HTR-8/SVneo (cell line): ENCODE data around the gene DSCAM.
"Not testable (repeated sequence)": the region's sequence is repeated elsewhere in the genome, so short reads cannot be mapped to it uniquely, and the experiment has no call there.

Experiments used
- DNase-seq: peaks from one replicate; pipeline ENCODE4 v3.0.0; 2011; ENCODE audit warnings: low spot score, mixed read lengths; ENCODE audit not compliant: insufficient read length
- FAIRE-seq: peaks from 2 replicates; lab custom pipeline; 2011; peaks lifted over from hg19 to GRCh38; lab: Jason Lieb, UNC

DSCAM gene

DNA sequence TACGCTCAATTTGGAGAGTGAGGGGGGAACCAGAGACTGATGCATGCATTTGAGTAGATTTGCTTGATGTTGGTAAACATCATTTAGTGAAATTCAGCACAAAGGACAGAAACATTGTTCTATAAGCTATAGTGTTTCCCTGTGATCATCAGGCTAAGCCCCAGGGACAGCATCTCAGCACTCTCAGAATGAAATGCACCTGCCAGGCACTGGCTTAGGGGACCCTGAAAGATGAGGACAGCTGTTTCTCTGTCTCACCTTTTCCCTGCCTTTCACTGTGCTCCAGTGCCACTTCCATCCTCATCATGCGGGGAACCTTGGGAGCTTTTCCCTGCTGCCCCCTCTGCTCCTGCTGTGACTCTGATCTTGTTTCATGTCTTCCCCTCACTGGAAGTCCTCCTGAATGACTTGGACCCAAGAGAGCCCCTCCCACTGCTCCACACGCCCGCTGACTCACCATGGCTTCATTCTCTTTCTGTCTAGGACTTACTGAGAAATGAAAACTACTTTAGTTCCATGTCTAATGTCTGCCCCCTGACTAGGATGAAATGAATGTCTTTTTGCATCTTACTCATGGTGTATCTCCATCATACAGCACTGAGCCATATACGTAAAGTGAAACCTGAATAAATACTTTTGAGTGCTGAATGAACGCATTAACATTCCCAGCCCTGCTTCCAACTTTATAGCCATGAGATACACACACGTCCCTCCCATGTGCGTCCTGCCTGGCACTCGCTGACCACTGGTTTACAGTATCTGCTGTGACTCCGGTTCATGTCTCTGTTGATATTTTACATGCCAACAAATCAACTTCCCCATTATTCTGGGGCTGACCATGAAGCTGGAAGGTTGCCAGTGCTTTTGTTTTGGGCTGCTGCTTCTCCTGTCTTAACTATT lies 797.7 kb downstream of the DSCAM start:
- DNase-seq (no peak), FAIRE-seq (no peak)

DNA sequence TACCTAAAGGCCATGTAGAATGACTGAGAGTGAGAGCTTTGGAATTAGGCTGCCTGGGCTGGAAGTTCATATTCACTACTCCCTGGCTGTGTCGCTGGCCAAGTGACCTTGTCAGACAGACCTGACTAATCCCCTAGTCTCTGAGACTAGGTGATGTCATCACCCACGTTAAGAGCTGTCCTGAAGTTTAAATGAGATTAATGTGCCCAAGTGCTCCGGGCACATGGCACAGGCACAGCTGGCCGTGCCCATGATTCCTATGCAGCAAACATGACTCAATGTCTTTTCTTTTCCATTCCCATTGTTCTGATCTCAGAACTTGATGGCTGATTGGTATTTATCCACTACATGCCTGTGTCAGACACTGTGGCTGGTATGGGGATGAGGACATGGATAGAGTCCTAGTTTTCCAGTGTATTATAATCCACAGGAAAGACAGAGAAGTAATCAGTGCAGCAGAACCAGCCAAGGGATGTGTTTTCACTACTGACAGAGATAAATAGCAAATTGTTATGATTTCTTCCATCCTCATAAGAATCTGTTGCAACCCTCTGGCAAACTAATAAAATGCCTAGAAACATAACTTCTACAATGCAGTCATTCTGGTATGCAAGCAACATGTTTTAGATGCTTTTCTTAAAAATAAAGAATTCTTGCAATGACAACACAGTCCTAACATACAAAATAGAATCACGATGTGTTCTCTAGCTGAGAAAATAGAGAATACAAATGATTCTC lies 798.8 kb downstream of the DSCAM start:
- no peak for FAIRE-seq

DNA sequence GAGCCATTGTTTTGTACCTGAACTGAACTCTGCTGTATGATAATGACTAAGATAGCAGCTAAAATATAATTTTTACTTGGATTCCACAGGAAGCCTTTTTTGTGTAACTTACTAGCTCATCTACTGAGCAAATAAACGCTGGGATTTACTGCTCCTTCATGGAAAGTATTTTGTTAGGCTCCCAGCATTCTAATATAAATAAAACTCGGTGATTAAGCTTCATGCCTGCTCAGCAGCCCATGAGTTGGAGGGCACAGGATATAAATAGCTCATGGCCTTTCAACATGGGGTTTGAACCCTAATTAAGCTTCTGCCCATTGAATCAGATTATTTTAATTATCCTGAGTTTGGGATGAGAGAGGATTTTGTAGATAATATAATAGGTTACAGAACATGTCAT lies 799.7 kb downstream of the DSCAM start:
- FAIRE-seq: no peak
- DNase-seq: no peak

More for the DNA sequence above, 798.8 kb downstream of the DSCAM start:
- DNase-seq: no peak

DNA sequence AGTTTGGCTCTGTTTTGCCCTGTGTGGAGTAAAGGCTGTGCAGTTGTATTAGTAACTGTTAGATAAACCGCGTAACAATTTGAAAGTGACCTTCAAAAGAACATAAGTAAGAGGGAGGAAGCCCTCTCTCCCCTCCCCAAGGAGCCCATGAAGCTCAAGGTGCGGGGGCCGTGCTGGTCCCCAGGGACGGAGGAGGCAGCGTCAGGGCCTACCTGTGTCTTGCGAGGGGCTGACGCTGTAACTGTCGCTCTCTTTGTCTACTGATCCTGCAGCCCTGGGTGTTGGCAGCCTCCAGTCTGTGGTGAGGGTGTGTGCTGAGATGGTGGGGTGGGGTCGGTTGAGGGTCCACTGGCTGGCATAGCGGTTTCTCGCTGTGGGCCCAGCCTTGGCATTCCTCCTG lies 803.1 kb downstream of the DSCAM start:
- FAIRE-seq (no peak), DNase-seq (no peak)

DNA sequence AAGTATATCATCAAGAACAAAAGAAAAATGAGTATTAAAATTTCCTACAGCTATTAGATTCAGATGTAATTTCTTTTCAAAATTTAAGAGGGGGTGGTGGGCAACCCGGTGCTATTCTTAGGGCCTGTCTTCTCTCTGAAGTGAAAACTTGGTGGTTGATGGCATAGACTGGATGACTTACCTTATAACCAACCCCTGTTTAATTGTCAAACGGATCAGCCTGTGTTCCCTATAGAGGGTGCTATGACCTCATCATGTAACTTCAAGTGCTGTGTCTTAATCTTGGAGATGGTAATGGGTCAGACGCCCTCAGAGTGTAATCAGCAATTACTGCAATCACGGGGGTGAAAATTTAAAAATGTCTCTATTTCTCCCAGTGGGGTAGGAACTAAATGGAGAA lies 803.5 kb downstream of the DSCAM start:
- DNase-seq: no peak
- FAIRE-seq: no peak

DNA sequence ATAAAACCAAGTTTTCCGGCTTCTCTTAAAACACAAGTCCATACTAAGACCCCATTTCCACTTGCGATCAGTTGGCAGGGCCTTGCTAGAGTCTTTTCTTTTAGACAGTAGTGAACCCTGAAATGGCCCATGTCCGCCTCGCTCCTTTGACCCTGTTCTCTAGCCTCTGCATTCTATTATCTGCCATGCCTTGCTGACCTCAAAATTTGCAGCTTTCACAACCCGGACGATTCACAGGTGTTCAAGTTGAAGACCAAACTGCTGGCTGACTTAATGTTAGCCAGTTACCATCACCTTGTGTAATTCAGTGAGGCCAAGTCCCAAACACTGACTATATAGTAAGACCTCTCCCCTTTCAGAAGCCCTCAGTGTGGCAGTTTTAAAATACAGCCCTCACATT lies 805.5 kb downstream of the DSCAM start:
- no peak for DNase-seq
- no peak for FAIRE-seq

DNA sequence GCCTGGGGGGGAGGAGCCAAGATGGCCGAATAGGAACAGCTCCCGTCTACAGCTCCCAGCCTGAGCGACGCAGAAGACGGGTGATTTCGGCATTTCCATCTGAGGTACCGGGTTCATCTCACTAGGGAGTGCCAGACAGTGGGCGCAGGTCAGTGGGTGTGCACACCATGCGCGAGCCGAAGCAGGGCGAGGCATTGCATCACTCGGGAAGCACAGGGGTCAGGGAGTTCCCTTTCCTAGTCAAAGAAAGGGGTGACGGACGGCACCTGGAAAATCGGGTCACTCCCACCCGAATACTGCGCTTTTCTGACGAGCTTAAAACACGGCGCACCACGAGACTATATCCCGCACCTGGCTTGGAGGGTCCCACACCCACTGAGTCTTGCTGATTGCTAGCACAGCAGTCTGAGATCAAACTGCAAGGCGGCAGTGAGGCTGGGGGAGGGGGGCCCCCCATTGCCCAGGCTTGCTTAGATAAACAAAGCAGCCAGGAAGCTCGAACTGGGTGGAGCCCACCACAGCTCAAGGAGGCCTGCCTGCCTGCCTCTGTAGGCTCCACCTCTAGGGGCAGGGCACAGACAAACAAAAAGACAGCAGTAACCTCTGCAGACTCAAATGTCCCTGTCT lies 813.7 kb downstream of the DSCAM start:
- FAIRE-seq, DNase-seq: not testable (repeated sequence)

DNA sequence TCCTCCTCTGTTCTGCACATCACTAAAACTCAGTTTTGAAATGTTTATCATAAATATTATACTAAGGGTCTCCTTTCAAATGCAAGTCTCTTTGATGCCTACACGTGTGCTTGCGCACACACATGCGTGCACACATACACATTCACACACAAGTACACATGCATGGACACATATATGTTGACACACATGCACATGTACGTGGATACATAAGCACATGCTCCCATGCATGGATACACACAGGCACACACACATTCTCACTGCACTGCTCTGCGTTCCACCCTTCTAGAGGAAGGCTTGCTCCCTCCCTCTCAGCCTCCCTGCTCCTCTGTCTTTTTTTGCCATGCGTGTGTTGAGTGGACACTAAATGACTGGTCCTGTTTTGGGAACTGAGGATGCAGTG lies 817.1 kb downstream of the DSCAM start:
- FAIRE-seq (no peak), DNase-seq (no peak)

DNA sequence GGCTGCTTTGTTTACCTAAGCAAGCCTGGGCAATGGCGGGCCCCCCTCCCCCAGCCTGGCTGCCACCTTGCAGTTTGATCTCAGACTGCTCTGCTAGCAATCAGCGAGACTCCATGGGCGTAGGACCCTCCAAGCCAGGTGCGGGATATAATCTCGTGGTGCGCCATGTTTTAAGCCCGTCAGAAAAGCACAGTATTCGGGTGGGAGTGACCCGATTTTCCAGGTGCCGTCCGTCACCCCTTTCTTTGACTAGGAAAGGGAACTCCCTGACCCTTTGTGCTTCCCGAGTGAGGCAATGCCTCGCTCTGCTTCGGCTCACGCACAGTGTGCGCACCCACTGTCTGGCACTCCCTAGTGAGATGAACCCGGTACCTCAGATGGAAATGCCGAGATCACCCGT lies 818.6 kb downstream of the DSCAM start:
- not testable (repeated sequence) for DNase-seq, FAIRE-seq

DNA sequence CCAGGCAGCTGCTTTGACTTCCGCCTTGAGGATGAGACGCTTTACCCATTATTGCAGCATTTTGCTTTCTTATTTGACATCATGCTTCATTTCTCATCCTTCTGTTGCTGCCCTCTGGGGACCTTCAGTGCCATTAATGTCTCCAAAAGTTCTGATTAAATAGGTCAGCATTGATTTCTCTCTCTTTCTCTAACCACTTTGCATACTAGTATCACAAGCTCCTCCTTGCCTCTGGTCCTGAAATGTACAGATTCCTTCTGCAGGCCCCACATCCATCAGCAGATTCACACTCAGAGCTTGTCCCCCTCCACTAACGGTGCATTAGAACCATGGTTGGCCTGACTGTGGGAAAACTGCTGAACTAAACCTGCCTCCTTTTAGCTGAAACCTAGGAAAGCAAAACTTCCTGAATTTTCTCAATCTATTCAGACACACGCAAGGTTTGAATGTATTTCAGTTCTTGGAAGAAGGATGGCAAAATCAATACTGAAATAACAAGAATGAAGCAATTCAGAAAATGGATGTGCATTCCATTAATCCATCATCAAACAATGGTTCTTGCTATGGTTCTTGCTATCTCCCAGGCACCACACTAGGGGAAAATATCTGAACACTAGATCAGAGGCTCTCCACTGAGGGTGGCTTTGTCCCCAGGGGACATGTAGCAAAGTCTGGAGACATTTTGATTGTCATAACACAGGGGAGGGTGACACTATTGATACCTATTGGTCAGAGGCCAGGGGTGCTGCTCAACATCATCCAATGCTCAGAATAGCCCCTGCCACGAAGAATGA lies 825.2 kb downstream of the DSCAM start:
- FAIRE-seq: no peak
- no peak for DNase-seq

DNA sequence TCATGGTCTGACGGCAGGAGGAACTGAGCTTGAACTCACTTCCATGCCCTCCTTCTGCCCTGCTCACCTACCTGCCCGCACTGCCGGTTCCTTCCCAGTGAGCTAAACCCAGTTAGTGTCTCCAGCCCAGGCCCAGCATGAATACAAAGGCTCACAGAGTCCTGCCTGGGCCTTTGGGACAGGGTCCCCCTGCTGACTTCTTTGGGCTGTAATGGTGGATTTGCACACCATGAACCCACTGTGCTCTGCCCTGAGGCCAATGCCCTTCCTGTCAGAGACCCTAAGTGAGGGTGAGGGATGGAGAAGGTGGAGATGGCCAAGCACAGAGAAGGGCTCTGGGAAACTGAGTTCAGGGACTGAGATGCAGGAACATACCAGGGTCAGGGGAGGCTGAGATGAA lies 826.3 kb downstream of the DSCAM start:
- DNase-seq (no peak), FAIRE-seq (no peak)

DNA sequence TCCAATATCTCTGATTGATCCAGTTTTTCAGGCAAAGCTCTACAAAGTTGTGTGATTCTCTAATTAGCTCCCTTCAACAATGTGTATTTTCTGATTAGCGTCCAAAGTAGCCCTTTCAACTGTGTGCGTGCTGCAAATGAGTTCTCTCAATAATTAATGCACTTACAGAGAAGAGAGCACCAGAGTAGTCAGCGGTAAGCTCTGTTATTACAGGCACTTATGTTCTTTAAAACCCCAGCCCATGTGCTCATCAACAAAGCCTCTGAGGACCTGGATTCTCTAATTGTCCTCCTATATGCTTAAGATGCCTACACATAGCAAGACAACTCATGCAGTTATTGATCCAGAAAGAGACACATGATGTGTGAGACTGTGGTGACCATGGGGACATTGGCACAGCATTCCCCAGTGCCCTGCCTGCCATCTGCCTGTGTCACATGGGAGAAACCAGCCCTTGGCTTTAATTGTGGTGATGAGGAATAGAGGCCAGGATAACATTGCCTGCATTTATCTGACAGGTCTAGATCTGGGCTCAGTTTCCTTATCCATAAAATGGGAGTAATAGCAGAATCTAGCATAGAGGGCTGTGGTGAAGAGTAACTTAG lies 828.0 kb downstream of the DSCAM start:
- no peak for FAIRE-seq
- no peak for DNase-seq

DNA sequence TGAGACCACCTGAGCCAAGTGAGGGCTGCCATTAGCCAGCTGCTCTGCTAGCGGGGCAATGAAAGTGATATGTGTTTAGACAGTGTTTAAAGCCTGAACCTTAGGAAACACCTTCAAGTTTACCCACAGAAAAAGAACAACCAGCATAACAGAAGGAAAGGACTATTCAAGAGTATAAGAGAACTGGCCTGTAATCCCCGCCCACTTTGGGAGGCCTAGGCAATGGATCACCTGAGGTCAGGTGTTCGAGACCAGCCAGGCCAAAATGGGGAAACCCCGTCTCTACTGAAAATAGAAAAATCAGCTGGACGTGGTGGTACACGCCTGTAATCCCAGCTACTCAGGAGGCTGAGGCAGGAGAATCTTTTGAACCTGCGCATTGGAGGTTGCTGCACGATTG lies 830.3 kb downstream of the DSCAM start:
- DNase-seq (no peak), FAIRE-seq (no peak)

DNA sequence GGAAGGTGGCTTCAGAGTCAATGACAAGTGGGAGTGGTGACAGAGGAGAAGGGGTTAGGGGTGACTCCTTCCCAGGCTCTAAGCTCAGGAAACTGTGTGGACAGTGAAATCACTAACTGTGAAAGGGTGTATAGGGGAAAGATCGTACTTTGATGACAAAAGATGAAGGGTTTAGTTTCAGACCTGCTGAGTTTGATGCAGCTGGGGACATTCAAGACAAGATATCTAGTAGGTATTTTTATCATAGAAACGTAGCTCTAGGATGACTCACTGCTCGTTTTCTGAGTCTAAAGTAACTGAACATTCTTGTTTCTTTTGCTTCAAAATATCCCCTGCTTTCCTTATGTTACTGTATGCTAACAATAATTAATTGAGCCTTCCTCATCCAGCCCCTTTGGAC lies 830.7 kb downstream of the DSCAM start:
- DNase-seq: no peak
- FAIRE-seq: no peak

DNA sequence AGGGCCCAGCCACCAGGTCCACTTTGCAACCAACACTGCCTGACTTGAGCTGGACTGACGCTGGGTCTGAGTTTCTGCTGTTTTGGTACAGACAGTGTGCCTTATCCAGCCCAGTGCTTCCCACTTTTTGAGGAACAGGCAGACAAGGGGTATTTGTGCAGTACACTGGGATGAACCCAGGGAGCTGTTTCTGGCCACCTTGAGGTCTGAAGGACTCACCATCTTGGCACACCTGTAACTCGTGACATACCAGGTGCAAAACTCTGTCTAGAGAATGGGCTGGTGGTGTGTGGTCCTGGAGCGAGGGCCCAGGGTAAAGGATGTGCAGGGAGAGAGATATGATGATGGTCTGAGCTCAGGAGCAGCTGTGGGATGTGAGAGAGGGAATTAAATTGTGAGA lies 831.1 kb downstream of the DSCAM start:
- FAIRE-seq: no peak
- no peak for DNase-seq

DNA sequence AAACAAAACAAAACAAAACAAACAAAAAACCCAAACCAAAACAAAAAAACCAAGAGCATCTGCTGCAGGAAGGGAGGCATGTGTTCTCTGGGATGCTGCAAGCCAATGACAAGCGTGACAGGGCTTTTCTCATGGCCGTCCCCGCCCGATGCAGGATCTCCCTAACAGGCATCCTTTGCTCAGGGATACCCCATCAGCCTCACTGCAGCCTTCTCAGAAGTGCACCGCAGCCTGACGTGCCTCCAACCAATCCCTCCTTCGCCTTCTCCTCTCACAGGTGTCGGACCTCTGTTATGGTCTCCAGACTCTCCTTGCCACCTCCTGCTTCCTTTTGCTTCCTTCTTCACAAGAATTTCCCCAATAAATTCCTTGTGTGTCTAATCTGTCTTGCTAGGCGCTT lies 832.6 kb downstream of the DSCAM start:
- FAIRE-seq (no peak), DNase-seq (no peak)

DNA sequence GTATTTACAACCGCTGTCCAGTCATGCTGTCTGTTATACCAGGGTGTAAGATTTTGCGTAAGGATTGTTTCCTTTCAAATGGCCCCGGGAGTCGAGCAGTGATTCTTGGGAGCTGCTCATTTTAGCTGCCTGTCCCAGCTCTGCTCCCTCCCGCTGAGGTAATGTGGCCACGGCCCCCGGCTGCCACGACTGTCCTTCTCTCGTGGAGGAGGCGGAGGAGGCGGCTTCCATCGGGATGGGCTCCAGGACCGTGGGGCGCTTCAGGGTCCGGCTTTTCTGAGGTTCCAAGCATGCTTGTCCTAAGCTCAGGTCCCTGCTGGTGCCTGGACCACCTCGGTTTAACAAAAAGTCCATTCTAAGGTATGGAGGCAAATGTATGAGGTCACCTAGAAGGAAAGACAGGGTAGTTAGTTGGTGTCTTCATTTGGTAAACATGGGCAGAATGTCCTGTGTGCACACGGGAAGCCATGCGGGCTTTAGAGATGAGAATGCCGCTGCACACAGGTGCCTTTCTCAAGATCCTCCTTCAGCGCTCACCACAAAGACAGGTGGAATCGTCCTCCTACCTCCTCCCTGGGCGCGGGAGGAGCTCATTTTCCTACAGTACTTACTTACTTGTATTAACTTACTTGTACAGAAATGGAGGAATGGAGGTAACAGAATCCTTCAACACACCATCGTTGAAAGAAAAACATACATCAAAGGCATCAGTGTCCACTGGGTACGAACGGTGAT lies 833.8 kb downstream of the DSCAM start:
- DNase-seq (no peak), FAIRE-seq (no peak)

DNA sequence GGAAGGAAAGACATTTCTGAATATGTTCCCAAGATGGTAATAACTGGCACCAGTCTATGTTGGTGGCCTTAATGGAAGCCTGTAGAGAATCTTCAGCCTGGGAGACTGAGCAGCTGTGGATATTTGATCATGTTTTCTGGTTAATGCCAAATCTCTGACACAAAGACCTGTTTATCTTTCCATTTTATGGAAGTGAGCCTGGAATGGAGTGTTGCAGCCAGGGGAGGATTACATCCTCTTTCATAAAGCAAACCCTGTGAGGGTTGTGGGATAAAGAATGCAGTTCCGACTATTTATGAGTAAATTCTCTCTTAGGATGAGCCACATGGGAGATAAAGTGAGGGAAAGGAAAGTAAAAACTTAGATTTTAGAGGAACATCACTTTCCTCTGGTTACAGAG lies 835.6 kb downstream of the DSCAM start:
- FAIRE-seq: no peak
- no peak for DNase-seq

DNA sequence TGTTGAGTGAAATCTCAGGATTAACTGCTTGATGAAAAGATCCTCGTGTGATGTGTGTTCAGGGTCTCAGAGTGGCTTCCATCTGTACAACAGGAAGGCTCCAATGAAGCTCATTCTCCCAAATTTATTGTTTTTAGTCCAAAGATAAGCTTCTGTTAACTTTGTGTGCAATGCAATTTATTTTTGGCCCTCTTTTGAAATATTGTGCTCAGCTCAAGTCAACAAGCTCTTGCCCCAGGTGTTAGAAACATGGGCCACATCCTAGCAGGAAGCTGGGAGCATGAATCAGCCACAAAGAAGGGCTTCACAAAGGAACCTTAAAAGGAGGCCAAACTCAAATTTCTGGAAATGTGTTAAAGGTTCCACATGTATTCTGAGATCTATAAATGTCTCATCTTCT lies 844.0 kb downstream of the DSCAM start:
- FAIRE-seq (no peak), DNase-seq (no peak)
